Endothelial cell of umbilical vein (primary cell): ENCODE results near the gene ENOX2. TPM values are rescaled to one million over a fixed set of nuclear protein-coding genes. Genes with fewer than 3 reads are reported as not detected.

Experiments
- BruUV-seq: library from RNA; stranded (reverse); fragments of 400-500 nt; replicated peaks from 2 replicates; lab custom pipeline; 2021; lab: Mats Ljungman, UMichigan
- CTCF ChIA-PET: fragments of 300-600, 350-600 bp; sonication (Branson Sonifier 250); formaldehyde crosslinking; loops from one replicate; lab custom pipeline; 2021; ENCODE audit warnings: antibody characterized with exemption, inconsistent platforms; lab: Charles Lee
- POLR2A ChIA-PET: fragments of 300-600, 350-600 bp; sonication (Branson Sonifier 250); formaldehyde crosslinking; loops from one replicate; lab custom pipeline; 2021; ENCODE audit warnings: antibody characterized with exemption, inconsistent platforms; lab: Charles Lee
- DNase-seq: peaks from one replicate; pipeline ENCODE4 v3.0.0-alpha.2; 2011; ENCODE audit warnings: low read depth, low spot score
- FAIRE-seq: peaks from 2 replicates; lab custom pipeline; 2011; peaks lifted over from hg19 to GRCh38; lab: Jason Lieb, UNC
- H2AFZ ChIP-seq: 2 replicates; pipeline ENCODE4 v1.6.0; 2012; ENCODE audit warnings: low read depth, low read length, control low read depth, inconsistent platforms
- H3K27ac ChIP-seq: 2 replicates; pipeline ENCODE4 v1.5.1; 2011; ENCODE audit warnings: low read depth, mild to moderate bottlenecking, control low read depth, low read length, moderate library complexity; ENCODE audit not compliant: insufficient read depth
- H3K27me3 ChIP-seq, 2 experiments: 2 replicates each; pipeline versions ENCODE4 v1.6.0 to v1.6.1; 2011; ENCODE audit warnings: low read length in 2 of 2, mixed read lengths in 1 of 2; ENCODE audit not compliant: control insufficient read depth in 2 of 2, insufficient read depth in 2 of 2
- H3K36me3 ChIP-seq, 2 experiments: 2 replicates in 1 of 2; 3 replicates in 1 of 2; pipeline ENCODE4 v1.5.1; 2011; ENCODE audit warnings: low read length in 2 of 2, mild to moderate bottlenecking in 1 of 2, moderate library complexity in 1 of 2; ENCODE audit not compliant: control insufficient read depth in 2 of 2, insufficient read depth in 2 of 2; ENCODE audit errors: extremely low read depth in 1 of 2
- H3K4me1 ChIP-seq: 3 replicates; pipeline ENCODE4 v1.5.1; 2011; ENCODE audit warnings: mild to moderate bottlenecking, low read length; ENCODE audit not compliant: control insufficient read depth, insufficient read depth; ENCODE audit errors: extremely low read depth
- H3K4me2 ChIP-seq: 2 replicates; pipeline ENCODE4 v1.6.1; 2011; ENCODE audit warnings: low read length, control low read depth, mixed read lengths; ENCODE audit not compliant: insufficient read depth
- H3K4me3 ChIP-seq, 3 experiments: fragments of 200-600 bp in 1 of 3; sonication (generic), shearing (Covaris generic) in 1 of 3; replicated peaks in 1 of 3; 2 replicates each; pipeline ENCODE4 v1.5.1; 2011 to 2016; ENCODE audit warnings: control low read depth in 3 of 3, low read length in 3 of 3, mild to moderate bottlenecking in 2 of 3, inconsistent platforms in 1 of 3, low read depth in 1 of 3, moderate library complexity in 1 of 3; ENCODE audit not compliant: insufficient read depth in 1 of 3
- H3K79me2 ChIP-seq: 2 replicates; pipeline ENCODE4 v1.6.0; 2012; ENCODE audit warnings: low read length, inconsistent platforms; ENCODE audit not compliant: control insufficient read depth, insufficient read depth
- H3K9ac ChIP-seq: replicated peaks from 2 replicates; pipeline ENCODE3; 2011; ENCODE audit warnings: low read length, control low read depth; ENCODE audit not compliant: insufficient read depth; ENCODE audit errors: extremely low read depth
- H3K9me1 ChIP-seq: replicated peaks from 3 replicates; pipeline ENCODE4 v1.6.0; 2011; ENCODE audit warnings: mild to moderate bottlenecking, low read length; ENCODE audit not compliant: control insufficient read depth, insufficient read depth; ENCODE audit errors: extremely low read depth
- H3K9me3 ChIP-seq: replicated peaks from 2 replicates; pipeline ENCODE4 v1.5.1; 2012; ENCODE audit warnings: low read length, inconsistent platforms; ENCODE audit not compliant: control insufficient read depth, insufficient read depth
- H4K20me1 ChIP-seq: replicated peaks from 2 replicates; pipeline ENCODE3; 2011; ENCODE audit warnings: mild to moderate bottlenecking, low read length; ENCODE audit not compliant: control insufficient read depth, insufficient read depth; ENCODE audit errors: extremely low read depth
- EZH2 ChIP-seq: IDR thresholded peaks from 2 replicates; pipeline ENCODE4 v1.6.1; 2012; ENCODE audit warnings: borderline replicate concordance, low read depth, mild to moderate bottlenecking, moderate library complexity, low read length, inconsistent platforms; ENCODE audit not compliant: severe bottlenecking
- FOS ChIP-seq: IDR thresholded peaks from 2 replicates; pipeline ENCODE4 v1.6.1; 2011; ENCODE audit warnings: mild to moderate bottlenecking, low read length, moderate library complexity, borderline replicate concordance; ENCODE audit not compliant: insufficient read depth
- POLR2AphosphoS5 ChIP-seq: IDR thresholded peaks from 2 replicates; pipeline ENCODE4 v1.6.1; 2012; ENCODE audit warnings: low read depth, mild to moderate bottlenecking, control low read depth, low read length, moderate library complexity; ENCODE audit not compliant: insufficient read depth
- dilution Hi-C: fragments of 300-500 bp; cut with MboI; formaldehyde crosslinking; loops from one replicate; pipeline ENCODE4 v1.15.0; 2019; ENCODE audit warnings: low sequenced_read_pairs; ENCODE audit not compliant: extremely low pct_ligation_motif_present
- intact Hi-C: fragments of 100-400 bp; cut with micrococcal nuclease; formaldehyde crosslinking; loops from one replicate; pipeline ENCODE4 v1.10.0; 2022
- polyA plus RNA-seq, 4 experiments: library from polyadenylated mRNA; depleted of rRNA in 3 of 4; stranded (reverse) in 3 of 4; unstranded in 1 of 4; fragments of >200 nt; gene quantifications; 2 replicates each; pipeline versions ENCODE4 v1.2.1 to v1.2.3, GENCODE V29; 2011 to 2012; ENCODE audit warnings: missing spikeins in 1 of 4
- total RNA-seq: library from RNA; stranded (reverse); gene quantifications from 2 replicates; pipeline ENCODE4 v1.2.3, GENCODE V29; 2021

The ENOX2 gene
- total and polyA plus RNA-seq, 2 donors (not counting 3 experiments of a cell fraction or from before 2014, with no cell fraction given), result 5.5 to 13.1 TPM

DNA sequence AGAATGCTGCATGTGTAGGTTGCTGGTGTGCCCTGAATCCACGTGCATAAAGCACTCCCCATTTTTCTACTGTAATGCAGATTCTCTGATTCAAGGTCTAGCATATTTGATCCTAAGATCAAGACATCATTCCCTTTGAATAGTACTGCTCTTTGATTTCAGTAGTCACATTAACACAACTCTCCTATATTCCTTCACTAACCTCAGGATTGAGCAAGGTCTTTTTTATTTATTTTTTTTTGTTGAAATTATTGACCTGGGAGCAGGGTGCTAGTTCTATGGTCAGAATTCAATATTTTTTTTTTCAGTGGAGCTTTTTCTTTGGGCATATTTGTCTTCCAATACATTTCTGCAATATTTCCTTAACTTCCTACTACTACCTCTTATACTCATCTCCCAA is 255.5 kb downstream of the ENOX2 start:
- intact Hi-C loops, result no loop called here
- Histone ChIP-seq H3K27ac (no peak overlapping the region), H3K4me2 (no peak overlapping the region), H3K79me2 (no peaks in the 10 kb centered on the region), H3K4me3 (no peak overlapping the region), H3K9me3 (no peaks in the 10 kb centered on the region), H3K9me1 (no peaks in the 10 kb centered on the region), H3K4me1 (no peaks in the 10 kb centered on the region), H4K20me1 (no peaks in the 10 kb centered on the region), H2AFZ (no peak overlapping the region), H3K36me3 (no peaks in the 10 kb centered on the region), H3K9ac (no peak overlapping the region), H3K27me3 (no peaks in the 10 kb centered on the region)
- FAIRE-seq (no peak), DNase-seq (no peak)
- TF ChIP-seq FOS (no peak), EZH2 (no peak)
- BruUV-seq, result no TSS peak
- CTCF ChIA-PET, result no interaction called here
- dilution Hi-C loops, result no loop called here
- POLR2A ChIA-PET, result no interaction called here

GRCh38 chrX:130645955-130646583 is 256.9 kb downstream of the ENOX2 start:
- intact Hi-C loops (no loop called here), dilution Hi-C loops (no loop called here)
- ChIA-PET POLR2A (no interaction called here), CTCF (no interaction called here)
- Histone ChIP-seq H3K4me1 (no peaks in the 10 kb centered on the region), H3K4me3 (no peak overlapping the region), H3K27me3 (no peaks in the 10 kb centered on the region), H3K27ac (no peak overlapping the region), H4K20me1 (no peaks in the 10 kb centered on the region), H3K79me2 (no peaks in the 10 kb centered on the region), H3K36me3 (no peaks in the 10 kb centered on the region), H2AFZ (no peak overlapping the region), H3K9ac (no peak overlapping the region), H3K9me3 (no peaks in the 10 kb centered on the region), H3K9me1 (no peaks in the 10 kb centered on the region), H3K4me2 (no peak overlapping the region)
- no peak for TF ChIP-seq POLR2AphosphoS5
- no peak for DNase-seq
- no TSS peak for BruUV-seq
- FAIRE-seq, result no peak
